Coronary artery (tissue), 2 donors: ENCODE measurements around the gene PPARG.
"Not testable (repeated sequence)": the region's sequence is repeated elsewhere in the genome, so short reads cannot be mapped to it uniquely, and the experiment has no call there.

Experiments used
- DNase-seq: peaks from one replicate; pipeline ENCODE4 v3.0.0-alpha.2; 2017; ENCODE audit warnings: low spot score
- H3K27ac ChIP-seq, 2 donors: fragments of 200-600 bp; sonication (generic); one replicate each; pipeline ENCODE4 v1.5.1; 2016 to 2019
- H3K4me3 ChIP-seq: fragments of 200-600 bp; sonication (generic); 2 replicates; pipeline ENCODE4 v1.5.1; 2016; ENCODE audit warnings: mild to moderate bottlenecking, moderate library complexity
- CTCF ChIP-seq: fragments of 200-600 bp; sonication (generic); IDR thresholded peaks from one replicate; pipeline ENCODE4 v1.5.1; 2019; ENCODE audit warnings: antibody characterized with exemption

The PPARG gene

GRCh38 chr3:12267376-12268030, 21.4 kb upstream of the PPARG start:
- DNase-seq, result no peak
- no peak overlapping the region for H3K27ac ChIP-seq
- no peak for TF ChIP-seq CTCF
- H3K4me3 ChIP-seq, result no peak overlapping the region

- H3K27ac ChIP-seq, result no peak overlapping the region
- H3K4me3 ChIP-seq, result no peak overlapping the region
- no peak for TF ChIP-seq CTCF
- no peak for DNase-seq
These were observed 20.7 kb upstream of the PPARG start for GRCh38 chr3:12268049-12268735.

- no peak overlapping the region for H3K27ac ChIP-seq
- no peak for DNase-seq
- no peak for TF ChIP-seq CTCF
- H3K4me3 ChIP-seq, result no peak overlapping the region
These were observed 17.9 kb upstream of the PPARG start for GRCh38 chr3:12270976-12271375.

GRCh38 chr3:12273045-12273695, 15.7 kb upstream of the PPARG start:
- no peak for TF ChIP-seq CTCF
- no peak overlapping the region for H3K4me3 ChIP-seq
- DNase-seq, result no peak
- no peak overlapping the region for H3K27ac ChIP-seq

- Histone ChIP-seq H3K4me3 (no peak overlapping the region), H3K27ac (no peak overlapping the region)
- TF ChIP-seq CTCF, result no peak
- DNase-seq, result no peak
These were observed 12.8 kb upstream of the PPARG start for GRCh38 chr3:12275974-12276650.

GRCh38 chr3:12276827-12277226, 12.0 kb upstream of the PPARG start:
- not testable (repeated sequence) for H3K27ac ChIP-seq, DNase-seq, H3K4me3 ChIP-seq

- DNase-seq, result no peak
- TF ChIP-seq CTCF, result no peak
- H3K27ac ChIP-seq, result no peak overlapping the region
These were observed 10.3 kb upstream of the PPARG start for GRCh38 chr3:12278566-12278965.

More at GRCh38 chr3:12278566-12278965, 10.3 kb upstream of the PPARG start:
- no peak overlapping the region for H3K4me3 ChIP-seq
